K562 (cell line): ENCODE results near the gene CHD5. TPM values are rescaled to one million over a fixed set of nuclear protein-coding genes. Genes with fewer than 3 reads are reported as not detected.

Source experiments
- ATAC-seq: fragments of 200-7000 bp; cut with Tn5 transposase; 3 replicates; pipeline ENCODE4 v1.9.1; 2020; ENCODE audit warnings: moderate library complexity
- BruUV-seq: library from RNA; stranded (reverse); fragments of 400-500 nt; replicated peaks from 2 replicates; lab custom pipeline; 2021; lab: Mats Ljungman, UMichigan
- CTCF ChIA-PET: fragments of 300-600 bp; formaldehyde crosslinking; extraction: SDS; loops from one replicate; lab custom pipeline; 2021; ENCODE audit warnings: low intra/inter-chr PET ratio; lab: Yijun Ruan, JAX
- POLR2A ChIA-PET: fragments of 300-600, 350-650 bp; sonication (Branson Sonifier 250); formaldehyde crosslinking; extraction: SDS; loops from one replicate; lab custom pipeline; 2021; ENCODE audit warnings: antibody characterized with exemption, inconsistent platforms; lab: Yijun Ruan, JAX
- DNase-seq, 4 experiments: peaks; one replicate each; pipeline versions ENCODE4 v3.0.0 to v3.0.0-alpha.2; 2011 to 2018; ENCODE audit warnings: low spot score in 3 of 4, mixed read lengths in 3 of 4; ENCODE audit errors: extremely low read depth in 1 of 4
- FAIRE-seq: peaks from 2 replicates; lab custom pipeline; 2011; peaks lifted over from hg19 to GRCh38; lab: Jason Lieb, UNC
- H2AFZ ChIP-seq: 2 replicates; pipeline ENCODE4 v1.6.0; 2011; ENCODE audit warnings: low read depth, low read length, control low read depth, inconsistent platforms
- H3K27ac ChIP-seq: fragments of 200-600 bp; 3 replicates; pipeline ENCODE4 v1.8.0; 2011; ENCODE audit warnings: low read depth, mild to moderate bottlenecking, control low read depth, inconsistent platforms, low read length, moderate library complexity, mixed read lengths; ENCODE audit errors: extremely low read depth
- H3K27me3 ChIP-seq, 2 experiments: fragments of 300-600 bp in 1 of 2; 2 replicates in 1 of 2; 3 replicates in 1 of 2; pipeline versions ENCODE4 v1.6.0 to v1.8.0; 2011; ENCODE audit warnings: inconsistent platforms in 2 of 2, low read length in 2 of 2, mild to moderate bottlenecking in 1 of 2, mixed read lengths in 1 of 2, moderate library complexity in 1 of 2; ENCODE audit not compliant: control insufficient read depth in 2 of 2, insufficient read depth in 2 of 2
- H3K36me3 ChIP-seq: fragments of 300-600 bp; 3 replicates; pipeline ENCODE4 v1.8.0; 2011; ENCODE audit warnings: mild to moderate bottlenecking, low read length, inconsistent platforms; ENCODE audit not compliant: control insufficient read depth, insufficient read depth
- H3K4me1 ChIP-seq, 2 experiments: fragments of 200-600 bp in 1 of 2; replicated peaks in 1 of 2; 2 replicates in 1 of 2; 3 replicates in 1 of 2; pipeline versions ENCODE4 v1.5.1 to v1.8.0; 2011; ENCODE audit warnings: inconsistent platforms in 2 of 2, low read length in 2 of 2, mild to moderate bottlenecking in 1 of 2, mixed read lengths in 1 of 2, moderate library complexity in 1 of 2; ENCODE audit not compliant: control insufficient read depth in 2 of 2, insufficient read depth in 2 of 2
- H3K4me2 ChIP-seq: 2 replicates; pipeline ENCODE4 v1.6.1; 2011; ENCODE audit warnings: low read length, control low read depth, inconsistent platforms, mixed read lengths; ENCODE audit not compliant: insufficient read depth
- H3K4me3 ChIP-seq: fragments of 200-600 bp; sonication (generic), shearing (Covaris generic); 2 replicates; pipeline ENCODE4 v1.5.1; 2016; ENCODE audit warnings: control low read depth, inconsistent platforms
- H3K79me2 ChIP-seq: fragments of 200-600 bp; 3 replicates; pipeline ENCODE4 v1.8.0; 2011; ENCODE audit warnings: low read length, inconsistent platforms; ENCODE audit not compliant: control insufficient read depth, insufficient read depth
- H3K9ac ChIP-seq, 2 experiments: 2 replicates each; pipeline versions ENCODE4 v1.6.0 to v1.6.1; 2011; ENCODE audit warnings: low read depth in 2 of 2, low read length in 2 of 2, control low read depth in 1 of 2, inconsistent platforms in 1 of 2, mild to moderate bottlenecking in 1 of 2, mixed read lengths in 1 of 2; ENCODE audit not compliant: insufficient read depth in 1 of 2
- H3K9me1 ChIP-seq: one replicate; pipeline ENCODE4 v1.6.0; 2011; ENCODE audit warnings: inconsistent platforms, mild to moderate bottlenecking, low read length, moderate library complexity; ENCODE audit not compliant: control insufficient read depth, insufficient read depth
- H3K9me3 ChIP-seq: replicated peaks from 2 replicates; pipeline ENCODE4 v1.5.1; 2011; ENCODE audit warnings: low read depth, low read length, inconsistent platforms; ENCODE audit not compliant: control insufficient read depth, insufficient read depth
- H4K20me1 ChIP-seq: replicated peaks from 2 replicates; pipeline ENCODE4 v1.6.1; 2011; ENCODE audit warnings: low read length, inconsistent platforms, mixed read lengths; ENCODE audit not compliant: control insufficient read depth, insufficient read depth
- BMI1 ChIP-seq: fragments of 150-350 bp; IDR thresholded peaks from 2 replicates; pipeline ENCODE4 v1.6.1; 2014; ENCODE audit warnings: low read length
- RB1 ChIP-seq: fragments of 450-650 bp; IDR thresholded peaks from 2 replicates; pipeline ENCODE4 v1.6.1; 2017; ENCODE audit warnings: low read depth, mild to moderate bottlenecking
- ZFP36 ChIP-seq: fragments of 150-350 bp; IDR thresholded peaks from 2 replicates; pipeline ENCODE4 v1.6.1; 2018; ENCODE audit warnings: low read length, low read depth; ENCODE audit not compliant: partially characterized antibody
- ZNF263 ChIP-seq: sonication (generic); formaldehyde crosslinking; IDR thresholded peaks from 2 replicates; pipeline ENCODE4 v1.8.0; 2022; ENCODE audit warnings: mild to moderate bottlenecking, missing genetic modification reagents, borderline replicate concordance
- WGBS: fragments of 100-300 bp; shearing (Covaris generic); methylation state at CpG from one replicate; pipeline ENCODE4 v1.1.6; 2016; ENCODE audit warnings: low coverage, mixed read lengths; ENCODE audit not compliant: insufficient coverage; ENCODE audit errors: missing lambda C conversion rate; 5-methylcytosine and 5-hydroxymethylcytosine counted together
- in situ Hi-C: fragments of 300-500 bp; cut with MboI; formaldehyde crosslinking; loops from 4 replicates; pipeline ENCODE4 v1.15.0; 2018; ENCODE audit warnings: inconsistent platforms, mixed read lengths
- intact Hi-C: fragments of 100-400 bp; cut with micrococcal nuclease; formaldehyde crosslinking; loops from 2 replicates; pipeline ENCODE4 v1.14.2; 2022
- polyA plus RNA-seq, 8 experiments: library from polyadenylated mRNA; depleted of rRNA in 4 of 8; stranded (reverse) in 5 of 8; unstranded in 3 of 8; fragments of >200 nt; fragmentation: Nextera tagmentation in 2 of 8; fragmentation: Illumina TruSeq in 1 of 8; extraction: Ambion mirVana in 2 of 8; extraction: Trizol in 1 of 8; gene quantifications; 2 replicates each; pipeline versions ENCODE4 v1.2.1 to v1.2.3, GENCODE V29; 2011 to 2014; ENCODE audit warnings: inconsistent platforms in 1 of 8, missing spikeins in 1 of 8
- total RNA-seq, 7 experiments: library from RNA; depleted of rRNA in 6 of 7; stranded (reverse); fragments of >200 nt in 6 of 7; fragmentation: Illumina TruSeq in 2 of 7; extraction: Trizol in 2 of 7; gene quantifications; 2 replicates each; pipeline versions ENCODE4 v1.2.1 to v1.2.3, GENCODE V29; 2011 to 2021; ENCODE audit warnings: low replicate concordance in 1 of 7
- TF ChIP-seq, protein P1 (sequence below), 2 experiments: fragments of 450-650 bp; formaldehyde crosslinking in 1 of 2; IDR thresholded peaks; 2 replicates each; pipeline versions ENCODE4 v1.4.0 to v1.6.1; 2014 to 2020; ENCODE audit warnings: mild to moderate bottlenecking in 2 of 2, borderline replicate concordance in 1 of 2, low read depth in 1 of 2

Gene CHD5
- total and polyA plus RNA-seq, 9 of the 15 experiments (the other 6 are each of a cell fraction or from before 2014, with no cell fraction given), result 0.03 to 0.52 (median 0.11) TPM; not detected in 2

DNA sequence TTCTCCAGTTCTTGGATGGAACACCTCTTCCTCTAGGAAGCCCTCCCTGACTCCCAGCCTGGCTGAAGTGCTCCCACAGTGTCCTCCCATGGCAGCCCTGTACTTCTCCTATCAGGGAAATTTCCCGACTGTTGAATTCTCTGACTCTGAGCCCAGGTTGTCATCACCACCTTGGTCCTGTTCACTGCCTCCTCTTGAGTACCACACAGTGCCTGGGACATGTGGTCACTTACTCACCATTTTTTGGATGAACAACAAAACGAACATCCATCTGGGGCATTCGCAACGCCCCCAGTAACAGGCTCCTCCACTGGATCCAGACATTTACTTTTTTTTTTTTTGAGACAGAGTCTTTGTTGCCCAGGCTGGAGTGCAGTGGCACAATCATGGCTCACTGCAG is 37.4 kb downstream of the CHD5 start:
- H3K9me1 ChIP-seq, result no peaks in the 10 kb centered on the region
- no peak overlapping the region for H3K9ac ChIP-seq
- no peaks in the 10 kb centered on the region for H3K9me3 ChIP-seq
- CTCF ChIA-PET, result no interaction called here
- no peak overlapping the region for H3K27ac ChIP-seq
- H3K4me3 ChIP-seq, result no peak overlapping the region
- H3K4me2 ChIP-seq, result no peak overlapping the region
- no peak overlapping the region for H2AFZ ChIP-seq
- no TSS peak for BruUV-seq
- POLR2A ChIA-PET, result no interaction called here
- FAIRE-seq (no peak), DNase-seq (no peak)
- WGBS, result 6% methylated on average over 4 of the region's 4 CpGs
- peaks cover 0 to 18% of the 10 kb centered on the region in 2 experiments; a peak in 1 of 5 replicates for H3K4me1 ChIP-seq
- peaks cover 48% of the 10 kb centered on the region for H4K20me1 ChIP-seq
- in situ Hi-C loops (no loop called here), intact Hi-C loops (no loop called here)
- no peaks in the 10 kb centered on the region for H3K79me2 ChIP-seq
- TF ChIP-seq ZNF263 (CRISPR knock-in tag), result peak; percentile 74
- TF ChIP-seq BMI1, result no peak
- TF ChIP-seq ZFP36, result peak; percentile 48
- TF ChIP-seq, all 486 proteins: peak for 2
- peaks cover 63 to 89% of the 10 kb centered on the region in 2 experiments for H3K27me3 ChIP-seq
- H3K36me3 ChIP-seq, result no peaks in the 10 kb centered on the region
- ATAC-seq, result no peak

DNA sequence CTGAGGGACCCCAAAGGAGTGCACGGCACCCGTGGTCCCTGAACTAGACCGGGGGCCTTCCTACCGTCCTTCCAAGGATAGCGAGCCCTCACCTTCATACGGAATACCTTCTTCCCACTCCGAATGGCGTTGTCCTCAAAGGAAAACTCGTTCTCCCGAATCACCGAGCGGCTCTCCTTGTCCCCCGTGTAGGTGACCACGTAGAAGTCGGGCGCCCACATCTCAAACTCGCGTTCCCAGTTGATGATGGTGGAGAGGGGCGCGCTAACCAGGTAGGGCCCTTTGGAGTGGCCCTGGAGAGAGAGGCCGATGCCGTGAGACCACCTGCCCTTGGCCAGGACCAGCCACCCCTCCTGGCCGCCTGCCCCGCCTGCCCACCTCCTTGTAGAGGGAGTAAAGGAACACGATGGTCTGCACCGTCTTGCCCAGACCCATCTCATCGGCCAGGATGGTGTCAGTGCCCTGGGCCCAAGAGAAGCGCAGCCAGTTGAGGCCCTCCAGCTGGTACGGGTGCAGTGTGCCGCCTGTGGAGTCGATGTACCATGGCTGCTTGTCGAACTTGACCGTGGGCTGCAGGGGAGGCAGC is 38.0 kb downstream of the CHD5 start:
- no peaks in the 10 kb centered on the region for H3K36me3 ChIP-seq
- no peaks in the 10 kb centered on the region for H3K79me2 ChIP-seq
- ChIA-PET CTCF (no interaction called here), POLR2A (no interaction called here)
- H3K4me2 ChIP-seq, result no peak overlapping the region
- no peak for DNase-seq
- 9% methylated on average over 30 of the region's 33 CpGs for WGBS
- H3K4me1 ChIP-seq, result peaks cover 0 to 18% of the 10 kb centered on the region in 2 experiments; a peak in 1 of 5 replicates
- in situ Hi-C loops (no loop called here), intact Hi-C loops (no loop called here)
- no peaks in the 10 kb centered on the region for H3K9me1 ChIP-seq
- H3K4me3 ChIP-seq, result no peak overlapping the region
- no peak overlapping the region for H2AFZ ChIP-seq
- BruUV-seq, result no TSS peak
- FAIRE-seq, result no peak
- H3K27me3 ChIP-seq, result peaks cover 64 to 89% of the 10 kb centered on the region in 2 experiments
- no peaks in the 10 kb centered on the region for H3K9me3 ChIP-seq
- no peak for ATAC-seq
- H4K20me1 ChIP-seq, result peaks cover 42% of the 10 kb centered on the region
- no peak overlapping the region for H3K27ac ChIP-seq
- peak overlapping the region in 1 of 2 experiments; percentile 67; a peak in 1 of 4 replicates for H3K9ac ChIP-seq
- TF ChIP-seq, protein P1, sequence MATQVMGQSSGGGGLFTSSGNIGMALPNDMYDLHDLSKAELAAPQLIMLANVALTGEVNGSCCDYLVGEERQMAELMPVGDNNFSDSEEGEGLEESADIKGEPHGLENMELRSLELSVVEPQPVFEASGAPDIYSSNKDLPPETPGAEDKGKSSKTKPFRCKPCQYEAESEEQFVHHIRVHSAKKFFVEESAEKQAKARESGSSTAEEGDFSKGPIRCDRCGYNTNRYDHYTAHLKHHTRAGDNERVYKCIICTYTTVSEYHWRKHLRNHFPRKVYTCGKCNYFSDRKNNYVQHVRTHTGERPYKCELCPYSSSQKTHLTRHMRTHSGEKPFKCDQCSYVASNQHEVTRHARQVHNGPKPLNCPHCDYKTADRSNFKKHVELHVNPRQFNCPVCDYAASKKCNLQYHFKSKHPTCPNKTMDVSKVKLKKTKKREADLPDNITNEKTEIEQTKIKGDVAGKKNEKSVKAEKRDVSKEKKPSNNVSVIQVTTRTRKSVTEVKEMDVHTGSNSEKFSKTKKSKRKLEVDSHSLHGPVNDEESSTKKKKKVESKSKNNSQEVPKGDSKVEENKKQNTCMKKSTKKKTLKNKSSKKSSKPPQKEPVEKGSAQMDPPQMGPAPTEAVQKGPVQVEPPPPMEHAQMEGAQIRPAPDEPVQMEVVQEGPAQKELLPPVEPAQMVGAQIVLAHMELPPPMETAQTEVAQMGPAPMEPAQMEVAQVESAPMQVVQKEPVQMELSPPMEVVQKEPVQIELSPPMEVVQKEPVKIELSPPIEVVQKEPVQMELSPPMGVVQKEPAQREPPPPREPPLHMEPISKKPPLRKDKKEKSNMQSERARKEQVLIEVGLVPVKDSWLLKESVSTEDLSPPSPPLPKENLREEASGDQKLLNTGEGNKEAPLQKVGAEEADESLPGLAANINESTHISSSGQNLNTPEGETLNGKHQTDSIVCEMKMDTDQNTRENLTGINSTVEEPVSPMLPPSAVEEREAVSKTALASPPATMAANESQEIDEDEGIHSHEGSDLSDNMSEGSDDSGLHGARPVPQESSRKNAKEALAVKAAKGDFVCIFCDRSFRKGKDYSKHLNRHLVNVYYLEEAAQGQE (IDR thresholded peaks at IDR 0.05; ENCODE audit: borderline replicate concordance), result no peak
- TF ChIP-seq, protein P1 (CRISPR knock-in tag; IDR thresholded peaks at IDR 0.05; ENCODE audit: low read depth), result no peak
- TF ChIP-seq RB1, result no peak
